Uterus (tissue), 4 donors: ENCODE data around the gene ARRDC1. TPM values are rescaled to one million over a fixed set of nuclear protein-coding genes. Genes with fewer than 3 reads are reported as not detected.

ENCODE experiments used
- DNase-seq, 2 donors: peaks; one replicate each; pipeline ENCODE4 v3.0.0-alpha.2; 2019 to 2020
- H3K27ac ChIP-seq, 2 donors: fragments of 200-600 bp; sonication (generic); 1 replicate in 1 of 2; 2 replicates in 1 of 2; pipeline ENCODE4 v1.5.1; 2016 to 2018
- H3K27me3 ChIP-seq, 2 donors: fragments of 200-600 bp; sonication (generic); one replicate each; pipeline ENCODE4 v1.5.1; 2018 to 2019; ENCODE audit warnings: control low read depth in 1 of 2
- H3K36me3 ChIP-seq, 2 donors: fragments of 200-600 bp; sonication (generic); one replicate each; pipeline ENCODE4 v1.5.1; 2019; ENCODE audit warnings: control low read depth in 1 of 2
- H3K4me1 ChIP-seq, 2 donors: fragments of 200-600 bp; sonication (generic); one replicate each; pipeline ENCODE4 v1.5.1; 2018 to 2019; ENCODE audit warnings: control low read depth in 1 of 2
- H3K4me3 ChIP-seq, 2 donors: fragments of 200-600 bp; sonication (generic); 1 replicate in 1 of 2; 2 replicates in 1 of 2; pipeline ENCODE4 v1.5.1; 2018 to 2019; ENCODE audit warnings: mild to moderate bottlenecking in 1 of 2
- H3K9me3 ChIP-seq, 2 donors: fragments of 200-600 bp; sonication (generic); one replicate each; pipeline ENCODE4 v1.5.1; 2019; ENCODE audit warnings: control low read depth in 1 of 2
- CTCF ChIP-seq, 4 experiments: fragments of 200-600 bp in 2 of 4; fragments of 450-650 bp in 2 of 4; sonication (generic) in 2 of 4; IDR thresholded peaks; one replicate each; pipeline ENCODE4 v1.5.1; 2016 to 2019; ENCODE audit warnings: antibody characterized with exemption in 4 of 4, mild to moderate bottlenecking in 2 of 4, moderate library complexity in 1 of 4
- POLR2A ChIP-seq, 2 donors: fragments of 450-650 bp; IDR thresholded peaks; one replicate each; pipeline ENCODE4 v1.6.1; 2016; ENCODE audit warnings: antibody characterized with exemption in 2 of 2, mild to moderate bottlenecking in 1 of 2, moderate library complexity in 1 of 2
- intact Hi-C: fragments of 100-400 bp; cut with DNase I; formaldehyde crosslinking; loops from one replicate; pipeline ENCODE4 v1.15.1; 2023; ENCODE audit warnings: low total_unique reads
- total RNA-seq, 4 donors: library from RNA; depleted of rRNA in 3 of 4; stranded (reverse); fragments of >200 nt in 3 of 4; gene quantifications; one replicate each; pipeline versions ENCODE4 v1.1.0 to v1.2.4, GENCODE V29; 2014 to 2023
- donor health status: DM: yes; HTN: yes; CAD: no.

Gene ARRDC1
- total RNA-seq, 4 donors from 2014 or later: 10.3 to 25.1 (median 21.3) TPM

- no peak for DNase-seq
- no peak overlapping the region for H3K27ac ChIP-seq
- no peaks in the 10 kb centered on the region for H3K9me3 ChIP-seq
- TF ChIP-seq CTCF (IDR thresholded peaks at IDR 0.05) (no peak), POLR2A (IDR thresholded peaks at IDR 0.05) (no peak)
- no peaks in the 10 kb centered on the region for H3K36me3 ChIP-seq
- H3K4me1 ChIP-seq: no peaks in the 10 kb centered on the region
- intact Hi-C loops: no loop called here
- no peaks in the 10 kb centered on the region for H3K27me3 ChIP-seq
- H3K4me3 ChIP-seq: no peak overlapping the region
Observed at GRCh38 chr9:137598943-137599342, 6.5 kb upstream of the ARRDC1 start.

GRCh38 chr9:137602661-137603060 is 2.8 kb upstream of the ARRDC1 start:
- intact Hi-C loops: no loop called here

GRCh38 chr9:137603879-137604278 is 1.6 kb upstream of the ARRDC1 start:
- no peak for TF ChIP-seq POLR2A (IDR thresholded peaks at IDR 0.05)
- TF ChIP-seq CTCF (IDR thresholded peaks at IDR 0.05): no peak
- intact Hi-C loops: no loop called here
- Histone ChIP-seq H3K27ac (no peak overlapping the region), H3K27me3 (no peaks in the 10 kb centered on the region), H3K4me3 (no peak overlapping the region), H3K36me3 (no peaks in the 10 kb centered on the region), H3K4me1 (peaks cover 0 to 21% of the 10 kb centered on the region in 2 donors), H3K9me3 (no peaks in the 10 kb centered on the region)
- no peak for DNase-seq

More at GRCh38 chr9:137602661-137603060, 2.8 kb upstream of the ARRDC1 start:
- DNase-seq: no peak
- Histone ChIP-seq H3K4me1 (peaks cover 0 to 21% of the 10 kb centered on the region in 2 donors), H3K4me3 (no peak overlapping the region), H3K27me3 (no peaks in the 10 kb centered on the region), H3K27ac (no peak overlapping the region), H3K36me3 (no peaks in the 10 kb centered on the region), H3K9me3 (no peaks in the 10 kb centered on the region)
- TF ChIP-seq POLR2A (IDR thresholded peaks at IDR 0.05): no peak
- no peak for TF ChIP-seq CTCF (IDR thresholded peaks at IDR 0.05)

- H3K27ac ChIP-seq: peak overlapping the region in 1 of 2 donors; percentile 35
- TF ChIP-seq POLR2A (IDR thresholded peaks at IDR 0.05): no peak
- TF ChIP-seq CTCF (IDR thresholded peaks at IDR 0.05): no peak
- H3K4me3 ChIP-seq: peak overlapping the region; percentile 47 to 56
- DNase-seq: peak in 1 of 2 donors; percentile 41
- no peaks in the 10 kb centered on the region for H3K9me3 ChIP-seq
- intact Hi-C loops: no loop called here
- H3K27me3 ChIP-seq: no peaks in the 10 kb centered on the region
- H3K4me1 ChIP-seq: peaks cover 0 to 21% of the 10 kb centered on the region in 2 donors
- no peaks in the 10 kb centered on the region for H3K36me3 ChIP-seq
Observed at GRCh38 chr9:137604345-137605086, 970 bp upstream of the ARRDC1 start.

GRCh38 chr9:137606005-137606621 is 627 bp downstream of the ARRDC1 start:
- no peak for DNase-seq
- Histone ChIP-seq H3K36me3 (no peaks in the 10 kb centered on the region), H3K9me3 (no peaks in the 10 kb centered on the region), H3K27ac (peak overlapping the region; percentile 15 to 66), H3K4me3 (peak overlapping the region; percentile 34 to 81), H3K4me1 (peaks cover 0 to 21% of the 10 kb centered on the region in 2 donors), H3K27me3 (no peaks in the 10 kb centered on the region)
- intact Hi-C loops: no loop called here
- TF ChIP-seq CTCF (IDR thresholded peaks at IDR 0.05) (no peak), POLR2A (IDR thresholded peaks at IDR 0.05) (no peak)
